ENCODE results near the gene CFAP161.
"Not testable (repeated sequence)": the region's sequence is repeated elsewhere in the genome, so short reads cannot be mapped to it uniquely, and the experiment has no call there.

Gene CFAP161

DNA sequence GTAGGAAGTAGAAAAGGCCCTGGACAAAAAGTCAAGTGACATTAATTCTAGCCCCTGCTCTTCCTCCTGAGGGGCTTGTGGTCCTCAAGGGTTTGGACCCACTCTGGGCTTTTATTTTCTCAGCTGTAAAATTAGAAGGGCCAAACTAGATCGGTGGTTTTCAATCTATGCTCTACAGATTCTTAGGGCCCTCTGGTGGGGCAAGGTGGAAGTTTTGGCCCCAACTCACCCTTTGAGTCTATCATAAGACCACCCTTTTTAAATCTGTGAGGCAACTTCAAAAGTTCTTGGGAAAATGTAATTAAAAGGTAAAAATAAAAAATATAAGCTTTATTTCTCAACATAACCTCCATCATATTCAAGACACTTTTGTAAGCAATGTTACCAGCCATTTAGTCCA, 25.6 kb upstream of the CFAP161 start:
- no peak for DNase-seq

DNA sequence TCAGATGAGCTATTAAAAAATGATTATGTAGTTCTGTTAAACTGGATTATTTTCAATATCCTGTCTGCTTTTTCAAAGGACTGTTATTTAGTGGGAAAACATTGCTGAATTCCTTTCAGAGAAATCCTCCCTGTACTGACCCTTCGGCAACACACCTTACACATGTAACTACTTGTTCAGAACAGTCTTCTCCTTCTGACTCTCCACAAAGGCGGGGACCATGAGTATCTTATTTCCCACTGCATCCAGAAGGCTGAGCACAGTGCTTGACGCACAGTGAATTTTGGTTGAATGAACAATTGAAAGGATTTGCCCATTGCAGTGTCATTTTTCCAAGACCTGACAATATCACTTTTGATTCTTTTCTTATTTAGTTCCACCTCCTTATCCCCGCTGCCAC, 23.1 kb upstream of the CFAP161 start:
- DNase-seq = no peak

DNA sequence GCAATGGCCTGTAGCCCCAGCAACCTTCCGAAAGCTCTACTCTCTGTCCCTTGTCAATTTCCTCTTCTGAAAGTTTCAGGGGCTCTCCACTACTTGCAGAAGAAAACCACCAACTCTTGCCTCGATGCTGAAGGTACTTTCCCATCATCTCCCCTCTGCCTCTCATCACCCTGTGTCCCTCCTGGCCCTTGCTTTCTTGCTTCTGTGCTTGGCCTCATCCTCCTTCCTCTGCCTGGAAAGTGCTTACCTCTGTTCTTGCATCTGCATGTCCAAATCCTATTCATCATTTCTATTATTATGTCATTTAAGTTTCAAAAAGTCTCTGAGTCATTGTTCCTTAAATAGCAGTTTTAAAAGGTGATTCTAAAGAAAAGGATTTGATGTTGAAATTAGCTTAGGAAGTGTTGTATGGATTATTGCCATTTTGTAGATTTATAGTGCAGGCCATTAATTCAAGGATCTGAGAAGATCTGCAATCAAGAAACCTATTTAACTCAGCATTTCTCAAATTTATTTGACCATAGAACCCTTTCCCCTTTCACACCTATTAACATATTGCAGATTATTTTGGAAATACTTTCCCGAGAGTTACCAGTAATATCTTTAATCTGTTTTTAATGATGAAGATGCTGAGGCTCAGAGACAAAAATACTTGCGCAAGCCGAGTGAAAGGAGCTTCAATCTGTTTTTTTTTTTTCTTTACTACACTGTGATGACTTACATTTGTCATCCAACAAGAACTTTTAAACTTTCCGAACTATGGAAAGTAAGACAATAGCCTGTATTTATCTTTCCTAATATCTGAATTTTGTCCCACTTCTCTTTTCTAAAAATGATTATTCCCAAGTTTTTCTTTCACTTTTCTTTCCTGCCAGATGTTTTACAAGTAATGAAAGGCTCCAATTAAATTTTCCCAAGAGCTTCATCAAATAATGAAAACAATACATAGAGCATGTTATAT, 22.3 kb upstream of the CFAP161 start:
- DNase-seq = no peak

DNA sequence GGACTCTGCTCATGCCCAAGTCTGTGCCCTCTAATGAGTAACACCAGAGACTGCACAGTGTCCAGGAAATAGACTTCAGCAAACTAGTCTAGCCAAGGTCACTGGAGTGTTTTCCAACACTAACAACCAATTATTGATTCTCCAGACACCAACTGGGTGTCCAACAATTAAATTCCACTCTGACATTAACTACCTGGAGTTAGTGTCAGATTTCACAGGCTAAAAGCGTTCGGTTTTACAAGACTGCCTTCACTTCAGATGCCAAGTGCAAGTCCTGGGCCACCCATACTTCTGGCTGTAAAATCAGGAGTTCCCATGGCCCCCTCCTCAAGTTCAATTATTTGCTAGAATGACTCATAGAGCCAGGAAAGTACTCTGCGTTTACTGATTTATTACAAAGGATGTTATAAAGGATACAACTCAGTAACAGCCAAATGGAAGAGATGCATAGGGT, 20.8 kb upstream of the CFAP161 start:
- no peak for DNase-seq

DNA sequence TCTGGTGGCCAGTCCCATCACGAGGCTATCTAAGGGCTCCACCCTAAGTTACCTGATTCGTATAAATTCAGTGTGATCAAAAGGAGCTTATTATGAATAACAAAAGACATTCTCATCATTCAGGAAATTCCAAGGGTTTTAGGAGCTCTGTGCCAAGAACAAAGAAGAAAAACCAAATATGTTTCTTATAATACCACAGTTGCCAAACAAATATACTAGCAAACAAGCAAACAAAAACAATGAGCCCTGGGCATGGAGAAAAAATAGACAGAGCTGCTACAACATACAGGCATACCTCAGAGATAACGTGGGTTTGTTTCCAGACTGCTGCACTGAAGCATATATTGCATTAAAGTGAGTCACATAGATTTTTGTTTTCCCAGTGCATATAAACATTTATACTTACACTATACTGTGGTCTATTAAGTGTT, 20.2 kb upstream of the CFAP161 start:
- DNase-seq = no peak

DNA sequence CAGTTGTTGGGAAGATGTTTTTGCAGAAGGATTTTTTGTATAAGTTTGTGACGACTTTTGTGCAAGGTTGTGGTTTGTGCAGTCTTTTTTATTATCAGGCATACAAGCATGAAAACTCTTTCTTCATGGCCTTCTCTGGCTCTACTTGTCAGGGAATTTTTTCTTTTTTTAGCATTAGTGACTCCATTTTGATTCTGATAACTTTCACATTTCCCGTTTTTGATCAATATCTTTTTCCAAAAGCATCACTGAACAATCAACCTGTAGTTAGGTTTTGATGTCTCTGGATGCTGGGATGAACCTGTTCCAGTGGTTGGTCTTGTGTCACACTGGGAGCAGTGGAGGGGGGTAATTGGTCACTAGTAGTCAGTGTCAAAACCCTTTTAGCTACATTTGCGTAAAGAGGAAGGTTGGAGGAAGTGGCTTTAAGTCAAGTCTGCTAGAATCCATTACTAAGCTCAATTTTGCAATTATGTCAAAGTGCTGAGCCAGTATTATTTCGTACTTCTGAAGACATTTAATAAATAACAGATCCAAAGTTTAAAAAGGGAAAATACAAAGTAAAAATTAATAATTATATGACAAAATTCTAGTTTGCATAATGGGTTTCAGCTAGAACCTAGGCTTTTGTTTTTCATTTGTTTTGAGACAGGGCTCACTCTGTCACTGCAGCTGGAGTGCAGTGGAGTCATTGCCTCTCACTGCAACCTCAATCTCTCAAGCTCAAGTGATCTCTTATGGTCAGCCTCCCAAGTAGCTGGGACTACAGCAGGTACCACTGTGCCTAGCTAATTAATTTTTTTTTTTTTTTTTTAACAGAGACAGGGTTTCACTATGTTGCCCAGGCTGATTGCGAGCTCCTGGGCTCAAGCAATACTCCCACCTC, 18.8 kb upstream of the CFAP161 start:
- DNase-seq = no peak

DNA sequence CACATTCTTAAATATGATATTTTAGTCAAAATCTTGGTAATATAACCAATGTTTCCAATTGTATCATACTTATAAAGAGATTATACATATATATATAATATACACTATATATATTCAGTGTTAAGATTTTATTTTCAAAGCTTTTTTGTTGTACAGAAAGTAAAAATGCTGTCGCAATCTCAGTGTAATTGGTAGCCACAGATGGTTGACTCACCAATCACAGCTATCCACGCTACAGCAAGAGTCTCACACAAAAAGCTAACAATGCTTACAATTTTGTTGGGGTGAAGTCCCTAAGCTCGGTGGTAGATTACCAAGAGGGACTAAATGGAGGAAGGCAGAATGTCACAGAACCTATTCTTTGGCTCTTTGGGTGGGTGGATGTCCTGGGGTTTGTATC, 16.9 kb upstream of the CFAP161 start:
- no peak for DNase-seq

DNA sequence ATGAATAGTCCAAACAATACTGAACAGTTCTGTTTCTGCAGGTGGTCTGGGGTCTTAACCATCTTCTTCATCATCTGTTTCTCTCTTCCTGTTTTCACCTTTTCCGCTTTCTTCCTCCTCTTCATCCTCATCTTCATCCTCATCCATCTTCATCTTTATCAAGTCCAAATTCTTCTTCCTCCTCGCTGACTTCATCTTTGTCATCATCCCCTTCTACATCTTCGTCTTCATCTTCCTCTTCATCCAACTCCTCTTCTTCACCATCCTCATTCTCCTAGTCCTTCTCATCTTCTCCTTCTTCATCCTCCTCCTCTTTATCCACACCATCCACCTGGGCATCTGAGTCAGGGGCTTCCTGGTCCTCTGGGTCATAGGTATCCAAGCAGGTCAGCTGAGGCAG, 16.5 kb upstream of the CFAP161 start:
- DNase-seq = no peak

DNA sequence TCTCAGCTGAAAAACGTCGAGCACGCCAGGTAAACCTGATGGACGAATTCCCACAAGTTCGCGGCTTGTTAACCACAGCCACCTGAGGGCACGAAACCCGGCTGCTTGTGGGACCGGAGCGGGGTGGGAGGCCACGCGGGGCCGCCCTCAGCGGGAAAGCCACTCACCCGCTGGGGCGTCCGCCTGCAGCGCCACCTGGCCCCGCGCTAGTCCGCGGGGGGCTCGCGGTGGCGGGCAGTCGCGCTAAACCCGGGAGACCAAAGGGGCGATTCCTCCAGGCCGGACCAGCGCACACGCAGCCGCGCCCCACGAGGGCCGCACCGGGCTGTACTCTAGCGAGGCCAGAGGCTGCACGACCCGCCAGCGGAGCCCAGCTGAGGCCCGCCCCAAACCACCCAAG, 15.7 kb upstream of the CFAP161 start:
- DNase-seq = no peak

DNA sequence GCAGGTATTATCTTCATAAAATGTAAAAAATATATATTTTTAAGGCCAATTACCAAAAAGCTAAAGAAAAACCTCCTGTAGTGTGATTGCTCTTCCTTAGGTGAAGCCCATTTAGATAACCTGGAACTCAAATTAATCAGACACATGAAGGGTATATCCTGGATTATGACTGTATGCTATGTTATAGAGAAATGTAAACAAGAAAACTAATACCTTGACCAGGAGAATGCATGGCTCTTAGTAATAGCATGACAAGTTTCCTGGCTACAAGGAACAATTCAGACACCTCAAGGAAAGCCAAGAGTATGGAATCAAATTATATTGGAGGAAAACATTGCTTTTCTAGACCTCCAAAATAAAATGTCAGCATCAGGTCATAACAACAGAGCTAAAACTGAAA, 14.0 kb upstream of the CFAP161 start:
- no peak for DNase-seq

DNA sequence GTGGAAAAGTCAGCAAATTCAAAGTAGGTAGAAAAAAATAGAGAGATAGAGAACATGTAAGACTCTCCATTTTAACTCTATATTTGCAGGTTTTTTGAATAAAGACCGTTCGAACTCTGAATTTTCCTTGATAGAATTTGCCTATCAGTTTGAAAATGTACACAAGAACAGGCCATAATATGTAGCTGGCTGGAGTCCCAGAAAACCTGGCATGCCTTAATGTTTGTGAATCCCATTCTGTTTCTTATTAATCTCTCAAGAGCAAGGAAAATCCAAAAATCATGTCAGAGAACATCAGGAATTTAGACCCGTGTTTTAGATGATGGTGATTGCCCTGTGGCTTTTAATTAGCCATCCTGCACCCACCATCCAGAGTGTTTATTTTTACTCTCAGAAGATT, 7.2 kb upstream of the CFAP161 start:
- no peak for DNase-seq

DNA sequence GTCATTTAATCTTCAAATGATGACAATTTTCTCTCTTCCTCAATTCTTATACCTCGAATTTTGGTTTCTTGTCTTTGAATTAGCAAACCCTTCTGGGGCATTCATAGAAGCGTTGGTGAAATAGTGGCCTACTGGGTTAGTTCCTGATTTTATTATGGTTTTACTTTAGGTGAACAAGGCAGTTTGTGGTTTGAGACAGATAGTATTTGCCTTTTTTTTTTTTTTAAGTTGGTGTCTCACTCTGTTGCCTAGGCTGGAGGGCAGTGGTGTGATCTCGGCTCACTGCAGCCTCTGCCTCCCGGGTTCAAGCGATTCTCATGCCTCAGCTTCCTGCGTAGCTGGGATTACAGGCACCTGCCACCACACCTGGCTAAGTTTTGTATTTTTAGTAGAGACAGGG, 7.4 kb downstream of the CFAP161 start:
- DNase-seq = not testable (repeated sequence)

DNA sequence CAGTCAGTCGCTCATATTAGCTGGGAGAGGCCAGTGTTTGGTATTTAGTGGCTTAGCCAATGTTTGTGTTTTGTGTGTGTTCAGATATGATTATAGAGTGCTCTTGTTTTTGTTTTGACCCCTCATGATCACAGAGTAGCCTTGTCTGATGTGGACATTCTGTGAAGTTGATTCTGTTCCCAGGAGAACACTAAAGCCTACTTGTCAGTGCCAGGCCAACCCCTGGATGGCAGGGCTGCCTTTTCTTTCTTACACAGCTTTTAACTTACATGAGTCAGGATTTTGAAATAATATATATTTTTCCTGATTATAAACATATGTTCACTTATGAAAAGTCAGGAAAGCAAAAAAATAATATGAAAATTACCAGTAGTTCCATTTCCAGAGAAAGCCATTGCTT, 11.9 kb downstream of the CFAP161 start:
- no peak for DNase-seq

DNA sequence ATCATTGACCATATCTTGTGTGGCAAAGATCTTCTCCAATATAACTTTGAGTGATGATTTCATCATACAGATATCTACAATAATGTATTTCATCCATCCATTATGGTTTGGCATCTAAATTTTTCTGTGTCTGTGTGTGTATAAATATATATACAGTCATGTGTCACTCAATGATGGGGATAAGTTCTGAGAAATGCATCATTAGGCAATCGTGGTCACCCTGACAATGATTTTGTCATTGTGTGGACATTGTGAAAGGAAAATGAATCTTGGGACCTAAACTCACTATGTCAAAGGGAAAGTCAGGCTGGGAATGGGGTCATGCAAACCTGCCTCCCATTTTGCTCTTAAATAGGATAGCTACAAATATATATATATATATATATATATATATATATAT, 12.4 kb downstream of the CFAP161 start:
- no peak for DNase-seq

DNA sequence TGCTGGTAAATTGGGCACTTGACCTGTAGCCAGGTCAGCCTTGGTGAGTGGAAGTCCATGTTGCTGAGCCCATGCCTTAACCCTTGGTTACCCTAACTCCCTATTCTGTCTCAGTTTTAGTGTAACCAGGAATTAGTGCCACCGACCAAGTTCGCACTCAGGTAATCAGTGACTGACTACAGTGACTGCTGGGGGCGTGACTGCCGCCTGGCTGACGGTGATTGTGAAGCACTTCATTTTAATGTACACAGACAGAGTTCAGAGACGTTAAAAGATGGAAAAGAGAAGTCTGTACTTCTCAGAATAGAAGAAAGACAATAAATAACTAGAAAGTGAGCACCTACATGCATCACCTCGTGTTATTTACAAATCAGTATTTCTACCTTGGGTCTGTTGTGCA, 17.3 kb downstream of the CFAP161 start:
- no peak for DNase-seq

DNA sequence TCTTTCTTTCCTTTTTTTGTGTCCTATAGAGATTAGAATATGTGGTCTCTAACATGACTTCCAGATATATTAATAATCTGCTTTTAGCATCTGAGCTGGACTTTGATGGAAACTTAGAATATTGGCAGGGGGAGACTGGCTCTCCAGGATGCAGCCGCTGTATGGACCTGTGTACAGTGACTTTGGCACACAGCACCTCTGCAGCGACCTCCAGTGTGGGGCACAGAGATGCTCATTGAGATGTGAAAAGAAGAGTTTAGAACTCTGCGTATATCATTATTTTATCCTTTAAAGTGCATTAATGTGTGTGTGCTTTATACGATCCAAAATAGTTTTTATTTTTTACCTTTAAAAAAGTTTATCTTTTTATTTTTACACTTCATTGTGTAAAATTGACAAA, 18.3 kb downstream of the CFAP161 start:
- DNase-seq = no peak

DNA sequence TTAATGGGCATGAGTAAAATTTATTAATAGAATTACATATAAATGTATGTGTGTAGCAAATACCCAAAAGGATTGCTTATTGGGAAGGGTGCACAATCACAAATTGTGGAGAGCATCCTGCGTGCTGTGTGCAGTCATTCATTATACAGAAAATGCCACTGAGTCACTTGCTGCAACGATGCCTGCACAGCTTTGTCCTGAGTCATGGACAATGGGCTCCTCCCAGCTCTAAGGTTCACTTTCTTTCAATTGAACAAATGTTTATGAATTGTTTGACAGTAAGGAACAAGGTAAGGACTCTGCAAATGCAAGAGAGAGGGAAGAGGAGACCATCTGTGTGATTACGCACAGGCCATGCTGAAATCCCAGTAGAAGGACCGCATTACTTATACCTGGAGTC, 18.7 kb downstream of the CFAP161 start:
- DNase-seq = no peak

DNA sequence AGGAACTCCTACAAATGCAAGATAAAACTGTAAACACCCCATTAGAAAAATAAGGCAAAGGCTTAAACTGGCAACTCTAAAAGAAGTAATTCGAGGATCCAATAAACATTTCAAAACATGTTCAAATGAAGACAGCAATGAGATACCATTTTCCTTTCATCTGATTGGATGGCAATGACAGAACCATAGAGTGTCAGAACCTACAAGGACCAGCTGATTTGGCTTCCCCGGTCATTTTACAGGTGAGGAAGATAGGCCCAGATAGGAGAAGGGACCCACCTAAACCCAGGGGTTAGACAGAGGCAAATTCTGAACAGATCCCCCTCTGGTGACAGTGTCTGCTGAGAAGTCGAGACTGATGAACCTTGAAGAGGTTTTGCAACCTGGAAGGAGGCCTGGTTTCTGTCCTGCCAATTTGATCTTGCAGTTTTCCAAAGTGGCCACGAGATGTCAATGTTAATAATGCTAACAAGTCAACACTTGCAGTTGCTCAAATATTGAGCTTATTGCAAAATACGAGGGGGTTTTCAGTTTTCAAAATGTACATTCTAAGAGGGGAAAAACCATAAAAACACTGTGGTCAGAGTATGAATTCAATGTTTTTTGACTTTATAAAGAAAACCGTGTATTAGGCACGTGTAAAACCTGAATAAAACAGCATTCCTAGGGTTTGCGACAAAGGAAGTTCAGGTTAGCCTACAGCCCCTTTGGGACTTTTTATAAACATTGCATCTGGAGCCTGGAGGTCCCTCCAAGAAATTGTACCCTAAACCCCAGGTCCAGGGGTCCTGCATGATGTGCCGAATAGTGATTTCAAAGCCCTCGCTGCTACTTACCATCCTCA, 21.5 kb downstream of the CFAP161 start:
- no peak for DNase-seq

DNA sequence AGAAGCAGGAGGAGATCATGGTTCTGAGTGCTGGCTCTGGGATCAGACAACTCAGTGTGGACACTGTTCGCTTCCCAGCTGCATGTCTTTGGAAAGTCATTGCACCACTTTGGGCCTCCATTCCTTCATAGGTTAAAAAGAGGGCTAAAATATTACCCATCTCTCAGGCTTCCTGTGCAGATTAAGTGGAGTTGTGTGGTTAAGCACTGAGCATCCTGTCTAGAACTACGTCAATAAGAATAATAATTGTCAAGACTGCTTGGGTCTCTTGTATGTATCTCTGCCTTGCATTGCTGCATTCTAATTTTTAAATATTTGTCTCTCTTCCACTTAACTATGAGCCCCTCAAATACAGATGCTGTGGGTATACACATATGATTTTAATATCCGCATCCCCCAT, 22.3 kb downstream of the CFAP161 start:
- DNase-seq = no peak

DNA sequence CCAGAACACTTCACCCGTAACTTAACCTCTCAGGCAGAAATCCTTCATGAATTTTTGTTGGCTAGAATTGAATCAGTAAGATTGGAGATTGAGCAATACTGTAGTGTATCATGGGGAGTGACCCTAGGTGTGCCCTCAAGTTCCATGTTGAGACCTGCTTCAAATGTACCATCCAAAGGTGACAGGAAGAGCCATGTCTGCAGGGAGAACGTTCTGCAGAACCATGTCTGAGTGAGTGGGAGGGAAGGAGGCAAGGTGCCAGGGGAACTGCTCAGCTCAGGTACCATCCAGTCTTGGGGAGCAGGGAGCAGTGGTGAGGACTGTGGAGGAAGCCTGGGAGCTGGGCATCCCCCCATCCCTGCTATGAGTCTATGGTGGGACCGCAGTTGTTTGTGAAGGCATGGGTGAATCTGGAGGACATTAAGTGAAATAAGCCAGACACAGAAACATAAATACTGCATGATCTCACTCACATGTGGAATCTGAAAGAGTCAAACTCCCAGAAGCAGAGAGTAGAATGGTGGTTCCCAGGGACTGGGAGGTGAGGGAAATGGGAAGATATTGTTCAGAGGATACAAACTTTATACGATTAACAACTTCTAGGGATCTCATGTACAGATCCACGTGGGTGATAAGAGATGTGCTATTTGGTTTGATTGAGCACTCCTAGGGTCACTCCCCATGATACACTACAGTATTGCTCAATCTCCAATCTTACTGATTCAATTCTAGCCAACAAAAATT, 23.3 kb downstream of the CFAP161 start:
- DNase-seq = no peak

DNA sequence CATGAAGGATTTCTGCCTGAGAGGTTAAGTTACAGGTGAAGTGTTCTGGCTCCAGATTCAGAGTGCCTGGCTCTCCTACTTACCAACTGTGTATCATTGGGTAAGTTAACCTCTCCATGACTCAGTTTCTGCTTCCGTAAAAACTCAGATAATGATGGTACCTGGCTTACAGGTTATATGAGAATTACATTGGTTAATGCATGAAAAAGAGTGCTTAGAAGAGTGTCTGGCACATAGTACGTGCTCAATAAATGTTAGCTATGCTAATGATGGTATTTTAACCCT, 23.8 kb downstream of the CFAP161 start:
- no peak for DNase-seq

DNA sequence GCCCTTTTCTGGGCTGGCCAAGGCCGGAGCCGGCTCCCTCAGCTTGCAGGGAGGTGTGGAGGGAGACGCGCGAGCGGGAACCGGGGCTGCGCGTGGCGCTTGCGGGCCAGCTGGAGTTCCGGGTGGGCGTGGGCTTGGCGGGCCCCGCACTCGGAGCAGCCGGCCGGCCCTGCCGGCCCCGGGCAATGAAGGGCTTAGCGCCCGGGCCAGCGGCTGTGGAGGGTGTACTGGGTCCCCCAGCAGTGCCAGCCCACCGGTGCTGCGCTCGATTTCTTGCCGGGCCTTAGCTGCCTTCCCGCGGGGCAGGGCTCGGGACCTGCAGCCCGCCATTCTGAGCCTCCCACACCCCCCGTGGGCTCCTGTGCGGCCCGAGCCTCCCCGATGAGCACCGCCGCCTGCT, 24.5 kb downstream of the CFAP161 start:
- not testable (repeated sequence) for DNase-seq
